ENCODE results near the gene GLT1D1.

Gene GLT1D1

DNA sequence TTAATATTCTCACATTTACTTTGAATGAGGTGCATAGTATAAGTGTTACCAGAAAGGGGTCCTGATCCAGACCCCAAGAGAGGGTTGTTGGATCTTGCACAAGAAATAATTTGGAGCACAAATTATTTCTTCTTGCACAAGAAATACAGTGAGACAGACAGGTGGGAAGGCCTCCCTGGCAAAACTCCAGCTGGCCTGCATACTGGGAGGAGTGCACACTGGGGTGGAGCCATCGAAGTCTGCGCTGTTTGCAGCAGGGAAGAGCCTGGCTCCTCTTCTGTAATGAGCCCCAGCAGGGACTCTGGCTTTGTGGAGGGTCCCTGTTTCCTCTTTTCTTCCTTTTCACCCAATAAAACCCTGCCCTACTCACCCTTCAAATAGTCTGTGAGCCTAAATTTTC, 141.6 kb downstream of the GLT1D1 start:
- Histone ChIP-seq H3K36me3 (ENCODE audit: insufficient read depth, low read depth, low read length) (no peaks in the 10 kb centered on the region), H3K4me1 (ENCODE audit: insufficient read depth, low read length) (no peaks in the 10 kb centered on the region), H3K9me3 (ENCODE audit: insufficient read depth, low read depth, low read length) (no peaks in the 10 kb centered on the region; the same call in none of the 2 replicates), H3K4me3 (ENCODE audit: low read length) (no peak overlapping the region), H3K9ac (ENCODE audit: low read depth, low read length) (no peak overlapping the region), H3K27ac (ENCODE audit: low read length) (no peak overlapping the region), H3K27me3 (ENCODE audit: insufficient read depth, low read length) (no peaks in the 10 kb centered on the region)

DNA sequence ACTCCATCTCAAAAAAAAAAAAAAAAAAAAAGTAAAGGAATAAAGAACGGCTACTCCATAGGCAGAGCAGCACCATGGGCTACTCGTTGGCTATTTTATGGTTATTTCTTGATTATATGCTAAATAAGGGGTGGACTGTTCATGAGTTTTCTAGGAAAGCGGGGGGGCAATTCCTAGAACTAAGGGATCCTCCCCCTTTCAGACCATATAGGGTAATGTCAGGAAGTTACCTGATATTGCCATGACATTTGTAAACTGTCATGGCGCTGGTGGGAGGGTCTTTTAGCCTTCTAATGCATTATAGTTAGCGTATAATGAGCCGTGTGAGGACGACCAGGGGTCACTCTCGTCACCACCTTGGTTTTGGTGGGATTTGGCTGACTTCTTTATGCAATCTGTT, 142.3 kb downstream of the GLT1D1 start:
- Histone ChIP-seq H3K27ac (ENCODE audit: low read length) (no peak overlapping the region), H3K36me3 (ENCODE audit: insufficient read depth, low read depth, low read length) (no peaks in the 10 kb centered on the region), H3K4me1 (ENCODE audit: insufficient read depth, low read length) (no peaks in the 10 kb centered on the region), H3K9ac (ENCODE audit: low read depth, low read length) (no peak overlapping the region), H3K27me3 (ENCODE audit: insufficient read depth, low read length) (no peaks in the 10 kb centered on the region), H3K9me3 (ENCODE audit: insufficient read depth, low read depth, low read length) (no peaks in the 10 kb centered on the region; the same call in none of the 2 replicates), H3K4me3 (ENCODE audit: low read length) (no peak overlapping the region)

DNA sequence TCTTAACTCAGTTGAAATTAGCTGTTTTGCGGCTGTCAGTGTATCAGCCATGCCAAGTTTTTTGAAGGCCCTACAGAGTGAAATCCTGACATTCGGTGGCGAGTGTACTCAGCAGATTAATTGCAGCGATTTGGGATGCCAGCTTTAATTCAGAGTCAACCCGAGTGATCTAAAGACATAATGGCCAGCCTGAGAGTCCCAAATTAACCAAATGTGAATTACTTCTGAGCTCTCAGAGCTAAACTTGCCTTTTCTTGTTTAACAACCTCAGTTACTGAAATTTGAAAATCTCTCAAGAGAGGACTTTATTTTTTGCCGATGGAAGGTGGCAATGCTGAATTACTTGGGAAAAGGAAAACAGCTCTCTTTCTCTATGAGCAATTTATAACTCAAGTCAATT, 148.5 kb downstream of the GLT1D1 start:
- no peaks in the 10 kb centered on the region for H3K4me1 ChIP-seq (ENCODE audit: insufficient read depth, low read length)
- no peaks in the 10 kb centered on the region; the same call in none of the 2 replicates for H3K9me3 ChIP-seq (ENCODE audit: insufficient read depth, low read depth, low read length)
- H3K9ac ChIP-seq (ENCODE audit: low read depth, low read length): no peak overlapping the region
- H3K36me3 ChIP-seq (ENCODE audit: insufficient read depth, low read depth, low read length): no peaks in the 10 kb centered on the region
- H3K27me3 ChIP-seq (ENCODE audit: insufficient read depth, low read length): no peaks in the 10 kb centered on the region
- H3K4me3 ChIP-seq (ENCODE audit: low read length): no peak overlapping the region
- H3K27ac ChIP-seq (ENCODE audit: low read length): no peak overlapping the region

DNA sequence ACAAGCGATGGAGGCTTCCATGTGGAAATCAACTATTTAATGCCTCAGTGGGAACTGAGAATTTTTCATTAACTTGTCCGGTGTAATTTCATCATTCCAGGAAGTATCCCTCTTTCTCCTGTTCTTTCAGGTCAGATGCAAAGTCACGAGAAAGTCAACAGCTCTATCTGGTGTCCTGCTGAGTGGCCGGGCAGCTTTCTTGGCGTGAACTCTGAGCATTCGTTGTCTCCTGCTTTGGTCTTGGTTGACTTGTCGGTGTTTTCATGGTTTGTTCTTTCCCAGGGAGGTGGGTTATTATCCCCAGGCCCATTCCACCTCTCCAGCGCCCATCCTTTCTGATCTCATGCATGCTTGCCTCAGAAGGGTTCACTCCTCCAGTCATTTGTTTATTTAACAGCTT, 149.1 kb downstream of the GLT1D1 start:
- Histone ChIP-seq H3K4me1 (ENCODE audit: insufficient read depth, low read length) (no peaks in the 10 kb centered on the region), H3K27ac (ENCODE audit: low read length) (no peak overlapping the region), H3K36me3 (ENCODE audit: insufficient read depth, low read depth, low read length) (no peaks in the 10 kb centered on the region), H3K9ac (ENCODE audit: low read depth, low read length) (no peak overlapping the region), H3K4me3 (ENCODE audit: low read length) (no peak overlapping the region), H3K9me3 (ENCODE audit: insufficient read depth, low read depth, low read length) (no peaks in the 10 kb centered on the region; the same call in none of the 2 replicates), H3K27me3 (ENCODE audit: insufficient read depth, low read length) (no peaks in the 10 kb centered on the region)

DNA sequence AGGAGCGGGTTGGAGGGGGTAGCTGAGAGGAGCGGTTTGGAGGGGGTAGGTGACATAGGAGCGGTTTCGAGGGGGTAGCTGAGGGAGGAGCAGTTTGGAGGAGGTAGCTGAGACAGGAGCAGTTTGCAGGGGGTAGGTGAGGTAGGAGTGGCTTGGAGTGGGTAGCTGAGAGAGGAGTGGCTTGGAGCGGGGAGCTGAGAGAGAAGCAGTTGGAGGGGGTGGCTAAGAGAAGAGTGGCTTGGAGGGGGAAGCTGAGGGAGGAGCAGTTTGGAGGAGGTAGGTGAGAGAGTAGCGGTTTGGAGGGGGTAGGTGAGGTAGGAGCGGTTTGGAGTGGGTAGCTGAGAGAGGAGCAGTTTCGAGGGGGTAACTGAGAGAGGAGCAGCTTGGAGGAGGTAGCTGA, 152.1 kb downstream of the GLT1D1 start:
- H3K9me3 ChIP-seq (ENCODE audit: insufficient read depth, low read depth, low read length): no peaks in the 10 kb centered on the region
- no peaks in the 10 kb centered on the region for H3K36me3 ChIP-seq (ENCODE audit: insufficient read depth, low read depth, low read length)
- H3K9ac ChIP-seq (ENCODE audit: low read depth, low read length): no peak overlapping the region
- no peaks in the 10 kb centered on the region for H3K4me1 ChIP-seq (ENCODE audit: insufficient read depth, low read length)
- H3K27ac ChIP-seq (ENCODE audit: low read length): no peak overlapping the region
- H3K4me3 ChIP-seq (ENCODE audit: low read length): no peak overlapping the region
- no peaks in the 10 kb centered on the region for H3K27me3 ChIP-seq (ENCODE audit: insufficient read depth, low read length)

DNA sequence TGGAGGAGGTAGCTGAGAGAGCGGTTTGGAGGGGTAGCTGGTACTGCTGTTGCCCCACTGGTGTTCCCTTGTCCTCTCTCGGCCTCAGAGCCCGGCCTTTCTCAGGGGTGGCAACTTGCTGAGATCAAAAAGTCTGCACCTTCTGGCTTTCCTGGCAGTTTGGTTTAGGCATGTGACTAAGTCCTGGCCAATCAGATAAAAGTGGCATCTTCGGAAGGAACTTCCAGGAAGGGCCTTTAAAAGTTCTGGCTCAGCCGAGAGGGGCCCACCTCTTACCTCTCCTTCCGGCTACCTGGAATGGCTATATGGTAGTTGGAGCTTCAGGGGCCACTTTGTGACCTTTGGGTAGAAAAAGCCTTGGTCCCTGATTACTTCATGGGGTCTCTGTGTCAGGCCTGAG, 152.6 kb downstream of the GLT1D1 start:
- Histone ChIP-seq H3K27ac (ENCODE audit: low read length) (no peak overlapping the region), H3K27me3 (ENCODE audit: insufficient read depth, low read length) (no peaks in the 10 kb centered on the region), H3K9me3 (ENCODE audit: insufficient read depth, low read depth, low read length) (no peaks in the 10 kb centered on the region)

DNA sequence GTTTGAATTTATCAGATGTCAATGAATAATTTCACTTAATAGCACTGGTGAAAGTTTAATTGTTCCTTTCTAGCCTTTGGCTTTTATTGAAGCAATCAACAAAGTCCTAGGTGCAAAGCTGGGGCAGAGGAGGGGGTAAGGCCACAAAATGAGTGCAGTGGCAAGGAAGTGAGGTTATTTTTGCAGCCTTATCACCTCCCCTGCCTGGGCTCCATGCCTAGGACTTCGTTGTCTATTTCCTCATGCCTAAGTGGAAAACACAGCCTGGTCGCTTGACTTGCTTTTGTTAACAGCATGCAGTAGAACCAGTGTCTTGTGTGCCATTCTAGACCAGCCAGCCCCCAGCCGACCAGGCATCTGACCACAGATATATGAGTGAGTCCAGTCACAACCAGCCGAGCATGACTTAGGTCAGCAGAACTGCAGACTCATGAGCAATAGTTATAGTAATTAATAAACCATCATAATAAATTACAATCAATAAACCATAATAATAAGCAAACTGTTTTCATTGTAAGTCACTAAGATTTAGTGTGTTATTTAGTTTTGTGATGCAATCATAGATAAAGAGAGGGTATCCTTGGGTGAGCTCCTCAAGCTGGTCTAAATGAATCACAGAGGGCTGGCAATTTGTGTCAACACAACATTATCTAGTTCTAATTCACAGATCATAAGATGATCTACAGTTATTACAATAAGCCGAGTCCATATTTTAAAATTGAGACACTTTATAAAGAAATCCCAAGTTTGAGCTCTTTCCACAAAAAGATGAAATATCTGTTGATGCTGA, 156.8 kb downstream of the GLT1D1 start:
- Histone ChIP-seq H3K36me3 (ENCODE audit: insufficient read depth, low read depth, low read length) (no peaks in the 10 kb centered on the region), H3K27ac (ENCODE audit: low read length) (no peak overlapping the region), H3K4me3 (ENCODE audit: low read length) (no peak overlapping the region), H3K27me3 (ENCODE audit: insufficient read depth, low read length) (no peaks in the 10 kb centered on the region), H3K9ac (ENCODE audit: low read depth, low read length) (no peak overlapping the region), H3K4me1 (ENCODE audit: insufficient read depth, low read length) (no peaks in the 10 kb centered on the region), H3K9me3 (ENCODE audit: insufficient read depth, low read depth, low read length) (no peaks in the 10 kb centered on the region; the same call in 1 of the 2 replicates)

More for the DNA sequence above, 152.6 kb downstream of the GLT1D1 start:
- H3K4me1 ChIP-seq (ENCODE audit: insufficient read depth, low read length): no peaks in the 10 kb centered on the region
- no peak overlapping the region for H3K4me3 ChIP-seq (ENCODE audit: low read length)
- no peaks in the 10 kb centered on the region for H3K36me3 ChIP-seq (ENCODE audit: insufficient read depth, low read depth, low read length)
- no peak overlapping the region for H3K9ac ChIP-seq (ENCODE audit: low read depth, low read length)

DNA sequence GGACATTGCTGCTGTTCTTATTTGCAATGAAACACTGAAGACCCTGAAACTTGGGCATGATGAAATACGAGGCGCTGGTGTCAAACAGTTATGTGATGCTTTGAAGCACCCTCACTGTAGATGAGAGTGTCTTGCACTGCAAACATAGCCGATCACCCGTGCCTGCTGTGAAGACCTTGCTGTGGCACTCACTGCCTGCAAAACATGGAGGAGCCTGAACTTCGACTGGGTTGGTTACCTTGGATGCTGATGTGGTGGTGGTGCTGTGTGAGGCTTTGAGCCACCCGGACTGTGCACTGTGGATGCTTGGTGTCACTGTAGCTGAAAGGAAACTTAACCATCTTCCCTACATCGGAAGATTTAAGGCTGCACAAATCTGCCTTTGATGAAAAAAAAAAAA, 162.9 kb downstream of the GLT1D1 start:
- no peaks in the 10 kb centered on the region; the same call in 1 of the 2 replicates for H3K27me3 ChIP-seq (ENCODE audit: insufficient read depth, low read length)
- no peak overlapping the region for H3K4me3 ChIP-seq (ENCODE audit: low read length)
- H3K27ac ChIP-seq (ENCODE audit: low read length): no peak overlapping the region
- H3K9ac ChIP-seq (ENCODE audit: low read depth, low read length): no peak overlapping the region
- H3K4me1 ChIP-seq (ENCODE audit: insufficient read depth, low read length): no peaks in the 10 kb centered on the region
- no peaks in the 10 kb centered on the region for H3K36me3 ChIP-seq (ENCODE audit: insufficient read depth, low read depth, low read length)
- peaks cover 8% of the 10 kb centered on the region; the same call in 1 of the 2 replicates for H3K9me3 ChIP-seq (ENCODE audit: insufficient read depth, low read depth, low read length)

DNA sequence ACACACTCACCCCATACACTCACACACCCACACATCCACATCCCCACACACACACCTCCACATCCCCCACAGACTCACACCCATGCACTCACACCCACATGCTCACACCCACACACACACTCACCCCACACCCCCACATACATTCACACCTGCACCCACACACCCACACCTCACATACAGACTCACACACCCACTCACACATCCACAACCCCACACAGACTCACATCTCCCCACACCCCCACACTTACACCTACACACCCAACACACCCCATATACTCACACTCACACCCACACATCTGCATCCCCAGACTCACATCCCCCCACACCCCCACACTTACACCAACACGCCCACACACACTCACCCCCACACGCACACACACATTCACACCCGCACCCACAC, 171.8 kb downstream of the GLT1D1 start:
- Histone ChIP-seq H3K27me3 (ENCODE audit: insufficient read depth, low read length) (peaks cover 20% of the 10 kb centered on the region; the same call in 1 of the 2 replicates), H3K36me3 (ENCODE audit: insufficient read depth, low read depth, low read length) (no peaks in the 10 kb centered on the region), H3K4me1 (ENCODE audit: insufficient read depth, low read length) (no peaks in the 10 kb centered on the region), H3K9ac (ENCODE audit: low read depth, low read length) (no peak overlapping the region), H3K27ac (ENCODE audit: low read length) (no peak overlapping the region), H3K4me3 (ENCODE audit: low read length) (no peak overlapping the region), H3K9me3 (ENCODE audit: insufficient read depth, low read depth, low read length) (peaks cover 7% of the 10 kb centered on the region; the same call in 1 of the 2 replicates)

DNA sequence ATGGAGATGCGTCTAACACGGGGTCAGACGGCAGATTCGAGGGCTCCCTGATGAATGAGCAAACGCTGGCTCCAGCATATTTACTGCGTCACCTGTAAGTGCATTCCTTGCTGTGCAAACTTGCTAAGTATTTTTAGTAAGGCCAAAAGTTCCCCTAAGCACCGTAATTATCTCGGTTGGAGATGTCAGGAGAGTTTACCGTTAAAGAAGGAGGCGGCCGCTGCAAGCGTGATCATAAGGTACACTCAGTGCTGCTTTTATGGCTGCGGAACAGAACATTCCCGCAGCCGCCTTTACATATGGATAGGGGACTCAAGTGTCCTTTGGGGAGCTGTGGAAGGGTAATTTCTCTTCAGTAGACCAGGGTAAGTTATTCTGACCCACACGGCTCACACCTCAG, 175.6 kb downstream of the GLT1D1 start:
- Histone ChIP-seq H3K4me3 (ENCODE audit: low read length) (no peak overlapping the region), H3K4me1 (ENCODE audit: insufficient read depth, low read length) (no peaks in the 10 kb centered on the region), H3K27me3 (ENCODE audit: insufficient read depth, low read length) (peaks cover 8% of the 10 kb centered on the region; the same call in 1 of the 2 replicates), H3K27ac (ENCODE audit: low read length) (no peak overlapping the region), H3K9ac (ENCODE audit: low read depth, low read length) (no peak overlapping the region), H3K9me3 (ENCODE audit: insufficient read depth, low read depth, low read length) (no peaks in the 10 kb centered on the region; the same call in 1 of the 2 replicates), H3K36me3 (ENCODE audit: insufficient read depth, low read depth, low read length) (no peaks in the 10 kb centered on the region)

Data from iPS-20b (cell line).